PFSK-1 (cell line): ENCODE measurements around the gene ABCA7.

Experiments
- POLR2AphosphoS5 ChIP-seq: IDR thresholded peaks from 2 replicates; pipeline ENCODE4 v1.6.1; 2012; ENCODE audit warnings: low read depth, mild to moderate bottlenecking, control low read depth, low read length, moderate library complexity
- REST ChIP-seq, 2 experiments: IDR thresholded peaks; 2 replicates each; pipeline versions ENCODE4 v1.6.1 to v1.8.0; 2011 to 2012; ENCODE audit warnings: low read depth in 2 of 2, low read length in 2 of 2, control low read depth in 1 of 2, inconsistent platforms in 1 of 2, mild to moderate bottlenecking in 1 of 2, moderate library complexity in 1 of 2; ENCODE audit not compliant: insufficient read depth in 1 of 2
- TAF1 ChIP-seq: IDR thresholded peaks from 2 replicates; pipeline ENCODE4 v1.6.1; 2012; ENCODE audit warnings: low read length, control low read depth, borderline replicate concordance; ENCODE audit not compliant: insufficient read depth

GRCh38 chr19:1088416-1089010 is 48.6 kb downstream of the ABCA7 start:
- TF ChIP-seq TAF1 (no peak), REST (IDR thresholded peaks at IDR 0.05; ENCODE audit: insufficient read depth in 1 of 2, low read depth in 2 of 2, low read length in 2 of 2) (no peak), POLR2AphosphoS5 (no peak)
